Activated CD4-positive, alpha-beta memory T cell treated with anti-CD3 and anti-CD28 coated beads for 36 hours (primary cell): ENCODE data around the gene ALDH3B2. TPM values are rescaled to one million over a fixed set of nuclear protein-coding genes. Genes with fewer than 3 reads are reported as not detected.
"Not testable (repeated sequence)": the region's sequence is repeated elsewhere in the genome, so short reads cannot be mapped to it uniquely, and the experiment has no call there.

Source experiments
- CTCF ChIA-PET: fragments of 350-600 bp; sonication (Branson Sonifier 250); formaldehyde crosslinking; loops from one replicate; lab custom pipeline; 2021; ENCODE audit warnings: antibody characterized with exemption, inconsistent platforms; lab: Charles Lee
- POLR2A ChIA-PET: fragments of 350-600 bp; sonication (Branson Sonifier 250); formaldehyde crosslinking; loops from one replicate; lab custom pipeline; 2021; ENCODE audit warnings: antibody characterized with exemption; lab: Charles Lee
- DNase-seq: peaks from one replicate; pipeline ENCODE4 v3.0.0-alpha.2; 2020
- H3K27ac Mint-ChIP-seq: one replicate; pipeline ENCODE4 v1.8.0; 2021; ENCODE audit warnings: mixed read lengths
- H3K27me3 Mint-ChIP-seq: one replicate; pipeline ENCODE4 v1.8.0; 2021; ENCODE audit warnings: mixed read lengths
- H3K36me3 Mint-ChIP-seq: one replicate; pipeline ENCODE4 v1.8.0; 2021; ENCODE audit warnings: mixed read lengths
- H3K4me1 Mint-ChIP-seq: one replicate; pipeline ENCODE4 v1.8.0; 2021; ENCODE audit warnings: low read depth, mixed read lengths
- H3K4me3 Mint-ChIP-seq: one replicate; pipeline ENCODE4 v1.8.0; 2021; ENCODE audit warnings: mild to moderate bottlenecking, mixed read lengths
- H3K9me3 Mint-ChIP-seq: one replicate; pipeline ENCODE4 v1.8.0; 2021; ENCODE audit warnings: mixed read lengths
- intact Hi-C: fragments of 100-400 bp; cut with micrococcal nuclease; formaldehyde crosslinking; loops from one replicate; pipeline ENCODE4 v1.15.1; 2023
- total RNA-seq, 2 experiments: library from RNA; stranded (reverse); gene quantifications; one replicate each; pipeline ENCODE4 v1.2.3, GENCODE V29; 2021

ALDH3B2 gene
- total RNA-seq, 2 experiments from 2014 or later = not detected

DNA sequence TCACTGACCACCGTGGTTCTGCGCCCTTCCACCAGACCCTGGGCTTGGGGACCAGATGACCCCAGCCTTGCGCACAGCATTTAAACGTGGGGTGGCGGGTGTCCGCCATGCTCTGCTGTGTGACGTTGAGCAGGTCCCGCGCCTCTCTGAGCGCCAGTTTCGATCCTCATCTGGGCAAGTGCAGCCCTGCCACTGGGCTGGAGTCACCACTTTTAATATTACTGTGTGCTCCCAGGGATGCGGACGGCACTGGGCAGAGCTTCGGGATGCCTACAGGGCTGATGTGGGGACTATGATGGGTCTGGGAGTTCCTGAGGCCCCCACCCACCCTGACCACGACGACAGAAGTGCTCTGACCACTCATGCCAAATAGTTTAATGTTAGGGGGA is 43.5 kb downstream of the ALDH3B2 start:
- intact Hi-C loops = loop anchor here (1.0 kb wide), 1 partner anchor 174 kb away; no protein-coding TSS in a partner anchor
- Mint-ChIP-seq H3K27ac (peak overlapping the region; percentile 72), H3K9me3 (no peaks in the 10 kb centered on the region), H3K4me1 (peaks cover 6% of the 10 kb centered on the region), H3K27me3 (no peaks in the 10 kb centered on the region), H3K4me3 (peak overlapping the region; percentile 78), H3K36me3 (no peaks in the 10 kb centered on the region)
- DNase-seq = no peak
- ChIA-PET POLR2A (interaction anchor here (1.1 to 3.0 kb wide), 4 partner anchors 17 to 26 kb away, joined by 3 to 17 read pairs (median 6); partner anchors contain the start of gene ACY3), CTCF (interaction anchor here (0.7 to 5.3 kb wide), 6 partner anchors 13 to 54 kb away, joined by 3 to 90 read pairs (median 32); partner anchors contain the start of gene ACY3)

DNA sequence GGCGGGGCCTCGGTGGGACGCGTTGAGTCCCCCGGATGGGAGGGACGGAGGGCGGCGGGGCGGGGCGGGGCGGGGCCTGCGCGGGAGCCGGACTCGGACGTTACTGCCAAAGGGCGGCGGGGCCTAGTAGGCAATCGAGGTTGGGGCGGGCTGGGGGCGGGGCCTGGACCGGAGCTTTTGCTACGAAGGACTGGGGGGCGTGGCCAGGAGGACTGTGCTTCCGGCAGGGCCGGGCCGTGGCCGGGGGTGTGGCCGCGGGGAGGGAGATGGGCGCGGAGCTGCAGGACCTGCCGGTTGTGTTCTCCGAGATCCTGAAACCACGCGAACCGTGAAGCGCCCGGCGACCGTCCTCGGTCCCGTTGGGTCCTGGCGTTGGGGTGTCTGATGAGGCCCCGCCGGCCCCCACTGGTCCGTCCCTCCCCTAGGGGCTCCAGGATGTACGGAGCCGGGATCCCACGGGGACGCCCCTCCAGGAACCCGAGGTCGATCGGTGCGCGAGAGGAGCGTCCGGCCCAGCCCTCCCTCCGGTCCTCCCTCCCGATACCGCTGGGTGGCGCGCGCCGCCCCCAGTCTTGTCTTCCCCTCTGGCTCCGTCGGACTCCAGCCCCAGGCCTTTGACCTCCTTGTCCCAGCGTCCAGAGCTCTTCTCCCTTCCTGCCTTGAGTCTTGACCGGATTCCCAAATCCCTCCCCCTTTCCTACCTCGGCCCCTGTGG is 44.0 kb downstream of the ALDH3B2 start:
- Mint-ChIP-seq H3K27ac (peak overlapping the region; percentile 88), H3K4me3 (peak overlapping the region; percentile 81), H3K9me3 (no peaks in the 10 kb centered on the region), H3K36me3 (no peaks in the 10 kb centered on the region), H3K27me3 (no peaks in the 10 kb centered on the region), H3K4me1 (peaks cover 6% of the 10 kb centered on the region)
- POLR2A ChIA-PET = interaction anchor here (0.6 to 3.0 kb wide), 9 partner anchors 14 to 277 kb away, joined by 3 to 17 read pairs (median 4); partner anchors contain the start of genes ACY3 and POLD4
- CTCF ChIA-PET = interaction anchor here (0.6 to 5.3 kb wide), 22 partner anchors 10 to 313 kb away, joined by 3 to 90 read pairs (median 5); partner anchors contain the start of genes ACY3 and CDK2AP2
- peak; percentile 99 for DNase-seq
- intact Hi-C loops = loop anchor here (1.0 kb wide), 1 partner anchor 175 kb away; no protein-coding TSS in a partner anchor

DNA sequence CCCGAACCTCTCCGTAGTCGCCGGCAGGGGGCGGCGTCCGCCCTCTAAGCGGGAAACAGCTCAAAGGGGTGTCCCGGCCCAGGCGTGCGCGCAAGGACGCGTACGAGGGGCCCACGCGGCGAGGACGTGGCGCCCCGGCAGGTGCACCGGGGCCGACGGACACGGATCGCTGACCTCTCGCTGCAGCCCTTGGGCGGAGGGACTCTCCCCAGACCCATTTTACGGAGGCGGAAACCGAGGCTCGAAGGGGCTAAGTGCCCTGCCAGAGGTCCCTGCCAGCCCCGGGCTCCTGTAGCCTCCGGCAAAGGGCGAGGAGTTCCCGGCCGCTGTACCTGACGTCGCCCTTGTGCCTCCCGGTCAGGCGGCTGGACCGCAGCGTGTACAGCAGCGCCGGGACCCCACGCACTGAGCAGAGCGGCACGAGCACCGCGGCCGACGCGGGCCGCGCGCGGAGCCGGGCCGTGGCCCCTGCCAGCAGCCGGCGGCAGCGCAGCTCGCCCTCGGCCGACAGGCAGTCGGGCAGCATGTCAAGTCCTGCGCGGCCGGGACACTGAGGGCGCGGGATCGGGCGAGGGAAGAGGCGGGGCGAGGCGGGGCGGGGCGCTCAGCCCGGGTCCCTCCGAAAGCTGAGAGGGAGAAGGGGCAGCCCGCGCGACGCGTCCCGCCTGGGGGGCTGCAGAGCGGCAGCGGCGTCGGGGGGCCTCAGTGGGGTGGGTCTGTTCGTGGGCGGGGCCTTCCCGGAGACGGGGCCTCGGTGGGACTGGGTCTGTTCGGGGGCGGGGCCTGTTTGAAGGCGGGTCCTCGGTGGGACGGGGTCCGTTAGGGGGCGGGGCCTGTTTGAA is 44.8 kb downstream of the ALDH3B2 start, which contains the start of gene NUDT8:
Gene NUDT8 (minus strand): TSS at position 552 of the 842 bp plus-strand sequence. CDS start 26 bp downstream, at position 526.
- CTCF ChIA-PET = interaction anchor here (0.6 to 5.3 kb wide), 25 partner anchors 9 to 312 kb away, joined by 3 to 90 read pairs (median 5); partner anchors contain the start of genes ACY3, CDK2AP2 and TBX10
- H3K4me1 Mint-ChIP-seq = peaks cover 6% of the 10 kb centered on the region
- peak within 1 kb of the TSS; percentile 88 for H3K27ac Mint-ChIP-seq
- peak; percentile 92 for DNase-seq
- intact Hi-C loops = loop anchor here (1.0 to 5.0 kb wide), 5 partner anchors 15 to 176 kb away; partner anchors contain the start of gene NDUFV1
- H3K27me3 Mint-ChIP-seq = no peaks in the 10 kb centered on the region
- POLR2A ChIA-PET = interaction anchor here (0.6 to 3.0 kb wide), 10 partner anchors 13 to 276 kb away, joined by 3 to 17 read pairs (median 4); partner anchors contain the start of genes ACY3 and POLD4
- no peaks in the 10 kb centered on the region for H3K36me3 Mint-ChIP-seq
- H3K4me3 Mint-ChIP-seq = peak within 1 kb of the TSS; percentile 81
- H3K9me3 Mint-ChIP-seq = no peaks in the 10 kb centered on the region

DNA sequence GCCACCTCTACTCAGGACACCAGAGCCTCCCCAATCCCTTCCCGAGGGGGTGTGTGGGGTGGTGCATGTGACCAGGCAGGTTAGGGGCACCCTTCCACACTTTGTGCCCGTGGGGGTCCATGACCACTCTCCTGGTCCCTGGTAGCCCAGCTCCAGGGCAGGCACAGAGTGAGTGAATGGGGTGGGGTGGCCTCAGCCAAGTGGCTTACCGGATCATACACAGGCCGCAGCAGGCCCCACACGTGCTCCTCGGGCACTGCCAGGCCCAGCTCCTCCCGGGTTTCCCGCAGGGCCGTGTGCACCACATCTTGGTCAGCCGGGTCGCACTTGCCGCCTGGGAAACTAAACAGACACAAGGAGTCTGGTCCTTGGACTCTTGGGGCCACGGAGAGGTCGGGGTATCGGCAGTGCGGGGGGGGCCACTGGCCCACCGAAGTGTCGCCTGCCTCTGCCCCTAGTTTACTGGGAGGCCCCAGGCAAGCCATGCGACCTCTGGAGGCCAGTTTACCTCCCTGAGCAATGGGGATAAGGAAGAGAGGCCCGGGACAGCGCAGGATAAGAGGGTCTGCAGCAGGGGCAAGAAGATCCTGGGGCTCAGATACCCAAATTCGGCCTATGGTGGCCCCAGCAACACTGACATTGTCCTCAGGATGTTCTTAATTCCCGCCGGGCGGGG is 45.6 kb downstream of the ALDH3B2 start:
- intact Hi-C loops = loop anchor here (1.0 to 5.0 kb wide), 4 partner anchors 14 to 83 kb away; partner anchors contain the start of gene NDUFV1
- ChIA-PET POLR2A (interaction anchor here (1.0 to 3.0 kb wide), 6 partner anchors 13 to 276 kb away, joined by 3 to 17 read pairs (median 6); partner anchors contain the start of gene POLD4), CTCF (interaction anchor here (0.7 to 5.3 kb wide), 23 partner anchors 9 to 311 kb away, joined by 3 to 90 read pairs (median 5); partner anchors contain the start of genes ACY3, CDK2AP2 and TBX10)
- no peaks in the 10 kb centered on the region for H3K27me3 Mint-ChIP-seq
- peak overlapping the region; percentile 66 for H3K4me3 Mint-ChIP-seq
- no peak for DNase-seq
- H3K4me1 Mint-ChIP-seq = peaks cover 6% of the 10 kb centered on the region
- H3K36me3 Mint-ChIP-seq = no peaks in the 10 kb centered on the region
- H3K9me3 Mint-ChIP-seq = no peaks in the 10 kb centered on the region
- peak overlapping the region; percentile 67 for H3K27ac Mint-ChIP-seq

DNA sequence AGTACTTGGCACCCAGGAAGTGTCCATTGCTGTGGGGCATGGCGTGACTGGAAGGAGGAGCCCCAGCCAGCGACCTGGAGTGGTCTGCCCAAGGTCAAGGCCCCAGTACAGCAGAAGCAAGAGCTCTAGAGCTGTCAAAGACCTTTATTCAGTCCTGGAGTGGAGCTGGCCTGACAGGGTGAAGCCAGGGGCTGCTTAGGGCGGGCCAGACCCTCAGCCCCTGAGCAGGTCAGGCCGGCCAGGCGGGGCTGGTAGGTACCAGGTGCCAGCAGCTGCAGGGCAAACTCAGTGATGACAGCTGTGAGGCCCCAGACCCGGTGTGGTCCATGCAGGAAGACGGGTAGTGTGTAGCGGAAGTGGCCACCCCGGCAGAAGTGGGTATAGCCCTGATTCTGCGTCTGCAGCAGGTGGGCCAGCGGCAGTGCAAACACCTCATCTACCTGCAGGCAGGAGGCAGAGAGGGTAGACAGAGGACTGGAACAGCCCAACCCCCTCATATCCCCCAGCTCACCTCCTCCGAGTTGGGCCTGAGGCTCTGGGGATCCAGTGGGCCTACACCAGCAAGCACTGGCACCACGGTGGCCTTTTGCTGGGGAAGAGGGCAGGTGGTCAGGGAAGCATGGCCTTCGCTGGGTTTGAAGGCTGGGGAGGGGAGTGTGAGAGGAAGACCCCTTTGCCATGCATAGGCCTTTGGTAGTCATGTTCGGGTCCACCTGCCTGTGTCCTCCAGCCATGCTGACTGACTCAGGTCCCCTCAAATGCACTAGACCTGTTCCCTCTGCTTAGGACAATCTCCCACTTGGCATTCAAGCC is 46.4 kb downstream of the ALDH3B2 start:
- Mint-ChIP-seq H3K27me3 (no peaks in the 10 kb centered on the region), H3K36me3 (no peaks in the 10 kb centered on the region), H3K4me3 (no peak overlapping the region), H3K27ac (no peak overlapping the region), H3K9me3 (no peaks in the 10 kb centered on the region), H3K4me1 (peaks cover 6% of the 10 kb centered on the region)
- POLR2A ChIA-PET = interaction anchor here (1.9 to 2.8 kb wide), 2 partner anchors 14 to 18 kb away, joined by 5 to 17 read pairs; no protein-coding TSS in a partner anchor
- intact Hi-C loops = loop anchor here (2.0 to 5.0 kb wide), 3 partner anchors 13 to 84 kb away; partner anchors contain the start of gene NDUFV1
- no peak for DNase-seq
- CTCF ChIA-PET = interaction anchor here (0.7 to 5.3 kb wide), 9 partner anchors 11 to 98 kb away, joined by 3 to 90 read pairs (median 10); partner anchors contain the start of gene ACY3

DNA sequence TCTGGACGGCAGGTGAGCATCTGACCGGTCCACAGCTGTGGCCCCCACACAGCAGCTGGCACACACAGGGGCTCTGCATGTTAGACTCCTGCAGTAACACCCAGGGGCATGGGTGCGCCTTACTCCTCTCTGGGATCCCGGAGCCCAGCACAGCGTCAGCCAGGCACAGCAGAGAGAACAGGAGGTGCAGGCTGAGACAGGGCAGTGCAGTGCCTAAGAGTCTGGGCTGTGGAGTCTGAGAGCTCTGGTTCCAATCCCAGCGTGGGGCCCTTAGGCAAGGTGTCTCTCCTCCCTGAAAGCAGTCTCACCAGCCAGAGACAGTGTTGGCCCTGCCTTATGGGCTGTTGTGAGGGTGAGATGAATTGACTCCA is 47.0 kb downstream of the ALDH3B2 start:
- ChIA-PET CTCF (interaction anchor here (0.8 to 4.3 kb wide), 3 partner anchors 10 to 21 kb away, joined by 4 to 59 read pairs (median 56); partner anchors contain the start of gene ACY3), POLR2A (no interaction called here)
- Mint-ChIP-seq H3K4me1 (peaks cover 6% of the 10 kb centered on the region), H3K27ac (no peak overlapping the region), H3K9me3 (no peaks in the 10 kb centered on the region), H3K27me3 (no peaks in the 10 kb centered on the region), H3K36me3 (no peaks in the 10 kb centered on the region), H3K4me3 (no peak overlapping the region)
- DNase-seq = no peak
- intact Hi-C loops = loop anchor here (5.0 kb wide), 1 partner anchor 85 kb away; no protein-coding TSS in a partner anchor

DNA sequence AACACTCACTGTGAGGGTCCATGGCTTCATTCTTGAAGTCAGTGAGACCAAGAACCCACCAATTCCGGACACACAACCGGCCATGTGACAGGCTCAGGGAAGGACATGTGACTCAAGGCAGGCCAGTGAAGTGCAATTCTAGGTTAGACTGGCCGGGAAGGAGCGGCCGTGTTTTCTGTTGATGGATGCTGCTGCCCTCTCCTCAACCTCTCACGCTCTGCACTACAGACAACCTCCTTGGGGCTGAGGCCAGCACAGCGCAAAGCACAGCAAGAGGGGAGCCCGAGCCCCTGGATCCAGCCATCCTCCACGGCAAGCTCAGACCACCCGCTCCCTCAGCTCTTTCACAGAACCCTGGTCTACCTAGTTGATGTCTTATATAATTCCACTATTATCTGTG is 47.5 kb downstream of the ALDH3B2 start:
- Mint-ChIP-seq H3K27ac (no peak overlapping the region), H3K27me3 (no peaks in the 10 kb centered on the region), H3K36me3 (no peaks in the 10 kb centered on the region), H3K9me3 (no peaks in the 10 kb centered on the region), H3K4me3 (no peak overlapping the region), H3K4me1 (peaks cover 6% of the 10 kb centered on the region)
- intact Hi-C loops = loop anchor here (5.0 kb wide), 1 partner anchor 85 kb away; no protein-coding TSS in a partner anchor
- ChIA-PET POLR2A (no interaction called here), CTCF (interaction anchor here (1.0 to 3.8 kb wide), 3 partner anchors 11 to 32 kb away, joined by 3 to 59 read pairs (median 5); no protein-coding TSS in a partner anchor)
- no peak for DNase-seq

DNA sequence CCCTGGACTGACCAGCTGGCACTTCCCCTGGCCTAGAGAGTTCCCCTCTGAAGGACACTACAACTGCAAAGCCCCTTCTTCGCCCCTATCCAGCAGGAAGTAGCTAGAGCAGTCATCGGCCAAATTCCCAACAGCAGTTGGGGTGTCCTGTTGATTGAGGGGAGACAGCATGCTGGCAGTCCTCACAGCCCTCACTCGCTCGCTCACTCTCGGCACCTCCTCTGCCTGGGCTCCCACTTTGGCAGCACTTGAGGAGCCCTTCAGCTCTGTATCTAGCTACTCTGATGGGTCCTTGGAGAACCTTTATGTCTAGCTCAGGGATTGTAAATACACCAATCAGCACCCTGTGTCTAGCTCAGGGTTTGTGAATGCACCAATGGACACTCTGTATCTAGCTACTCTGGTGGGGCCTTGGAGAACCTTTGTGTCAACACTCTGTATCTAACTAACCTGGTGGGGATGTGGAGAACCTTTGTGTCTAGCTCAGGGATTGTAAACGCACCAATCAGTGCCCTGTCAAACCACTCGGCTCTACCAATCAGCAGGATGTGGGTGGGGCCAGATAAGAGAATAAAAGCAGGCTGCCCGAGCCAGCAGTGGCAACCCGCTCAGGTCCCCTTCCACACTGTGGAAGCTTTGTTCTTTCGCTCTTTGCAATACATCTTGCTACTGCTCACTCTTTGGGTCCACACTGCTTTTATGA is 48.1 kb downstream of the ALDH3B2 start:
- intact Hi-C loops = loop anchor here (5.0 kb wide), 1 partner anchor 86 kb away; no protein-coding TSS in a partner anchor
- H3K36me3 Mint-ChIP-seq, H3K27ac Mint-ChIP-seq, H3K9me3 Mint-ChIP-seq, H3K27me3 Mint-ChIP-seq, POLR2A ChIA-PET, H3K4me3 Mint-ChIP-seq, DNase-seq, H3K4me1 Mint-ChIP-seq: not testable (repeated sequence)
- CTCF ChIA-PET = interaction anchor here (1.0 to 1.3 kb wide), 3 partner anchors 10 to 33 kb away, joined by 3 to 5 read pairs (median 3); no protein-coding TSS in a partner anchor

DNA sequence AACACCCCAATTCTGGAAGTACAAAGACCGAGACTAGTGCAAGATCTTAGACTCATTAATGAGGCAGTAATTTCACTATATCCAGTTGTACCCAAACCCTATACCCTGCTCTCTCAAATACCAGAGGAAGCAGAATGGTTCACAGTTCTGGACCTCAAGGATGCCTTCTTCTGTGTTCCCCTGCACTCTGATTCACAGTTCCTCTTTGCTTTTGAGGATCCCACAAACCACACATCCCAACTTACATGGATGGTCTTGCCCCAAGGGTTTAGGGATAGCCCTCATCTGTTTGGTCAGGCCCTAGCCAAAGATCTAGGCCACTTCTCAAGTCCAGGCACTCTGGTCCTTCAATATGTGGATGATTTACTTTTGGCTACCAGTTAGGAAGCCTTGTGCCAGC is 50.6 kb downstream of the ALDH3B2 start:
- H3K4me3 Mint-ChIP-seq, H3K27ac Mint-ChIP-seq, H3K36me3 Mint-ChIP-seq, H3K9me3 Mint-ChIP-seq, H3K4me1 Mint-ChIP-seq, H3K27me3 Mint-ChIP-seq, DNase-seq, POLR2A ChIA-PET, intact Hi-C loops, CTCF ChIA-PET: not testable (repeated sequence)

DNA sequence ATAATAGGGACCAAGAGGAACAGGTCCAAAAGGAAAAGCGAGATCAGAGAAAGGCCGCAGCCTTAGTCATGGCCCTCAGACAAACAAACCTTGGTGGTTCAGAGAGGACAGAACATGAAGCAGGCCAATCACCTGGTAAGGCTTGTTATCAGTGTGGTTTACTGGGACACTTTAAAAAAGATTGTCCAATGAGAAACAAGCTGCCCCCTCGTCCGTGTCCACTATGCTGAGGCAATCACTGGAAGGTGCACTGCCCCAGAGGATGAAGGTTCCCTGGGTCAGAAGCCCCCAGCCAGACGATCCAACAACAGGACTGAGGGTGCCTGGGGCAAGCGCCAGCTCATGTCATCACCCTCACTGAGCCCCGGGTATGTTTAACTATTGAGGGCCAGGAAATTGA is 51.5 kb downstream of the ALDH3B2 start:
- intact Hi-C loops, POLR2A ChIA-PET, H3K4me3 Mint-ChIP-seq, DNase-seq, H3K36me3 Mint-ChIP-seq, H3K9me3 Mint-ChIP-seq, H3K27me3 Mint-ChIP-seq, H3K4me1 Mint-ChIP-seq, CTCF ChIA-PET, H3K27ac Mint-ChIP-seq: not testable (repeated sequence)
